Measurements from ENCODE around the gene C10orf105.
A peak's percentile ranks its signal among the peaks of the same experiment; 100 is the strongest.

C10orf105 gene

DNA sequence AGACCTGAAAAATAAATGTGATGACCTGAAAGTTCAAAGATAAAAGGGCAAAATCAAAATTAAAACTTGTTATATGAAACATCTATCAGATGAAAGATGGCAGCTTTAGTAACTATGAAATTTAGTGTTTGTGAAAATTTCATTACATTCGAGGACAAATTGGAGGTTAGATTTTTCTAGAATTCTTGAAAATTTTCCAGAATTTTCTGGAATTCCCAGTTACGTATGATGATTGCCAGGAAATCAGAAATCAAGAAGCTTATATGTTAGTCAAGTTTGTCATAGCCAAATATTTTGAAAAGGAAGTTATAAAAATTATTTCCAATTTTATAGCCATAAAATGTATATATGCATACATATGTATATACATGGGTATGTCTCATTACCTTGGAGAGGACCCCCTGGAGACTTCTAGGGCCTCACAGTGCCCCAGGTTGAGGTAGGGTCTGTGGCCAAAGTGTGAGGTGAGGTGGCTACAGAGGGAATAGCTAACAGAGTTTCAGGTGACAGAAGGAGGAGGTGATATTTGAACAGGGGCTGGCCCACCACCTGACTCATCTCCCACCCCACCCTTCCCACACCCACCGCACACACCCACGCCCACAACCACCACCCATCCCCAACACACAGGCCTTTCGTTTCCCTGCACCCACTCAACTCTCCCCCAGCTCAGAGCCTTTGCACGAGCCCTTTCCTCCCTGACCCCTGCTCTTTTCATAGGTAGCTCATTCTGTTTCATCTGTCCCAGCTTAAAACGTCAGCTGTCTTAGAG lies 21.5 kb downstream of the C10orf105 start:
- peak; percentile 27 for DNase-seq (ENCODE audit: low spot score)

DNA sequence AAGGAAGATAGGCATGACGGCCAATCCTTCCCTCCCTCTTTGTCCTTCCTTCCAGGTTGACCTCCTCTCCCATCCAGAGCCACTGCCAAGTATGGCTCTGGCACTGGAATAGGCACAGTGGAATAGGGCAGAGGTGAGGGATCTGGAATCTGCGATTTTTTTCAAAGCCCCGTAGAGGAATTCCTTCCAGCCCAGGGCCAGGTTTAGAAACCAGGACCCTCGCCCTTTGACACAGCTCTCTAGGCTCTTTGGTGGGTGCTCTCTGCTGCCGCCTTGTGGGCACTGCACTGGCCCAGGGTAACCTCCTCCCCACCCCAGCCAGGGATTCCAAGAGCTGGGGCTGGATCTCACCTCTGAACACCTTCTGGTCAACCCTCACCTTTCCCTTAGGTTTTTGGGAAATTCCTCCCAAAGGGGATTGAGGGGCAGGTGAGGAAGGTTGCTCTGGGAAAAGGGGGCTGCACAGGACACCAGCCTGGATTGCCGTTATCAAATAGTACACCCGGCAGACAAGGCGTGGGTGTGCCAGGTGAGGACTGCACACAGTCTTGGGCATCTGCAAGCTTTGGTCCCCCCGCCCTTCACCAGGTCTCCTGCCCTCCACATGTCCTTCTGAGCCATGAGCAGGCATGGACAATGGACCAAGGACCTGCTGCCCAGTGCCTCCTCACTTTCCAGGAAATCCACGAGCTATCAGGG lies 22.8 kb downstream of the C10orf105 start:
- peak; percentile 60 for DNase-seq (ENCODE audit: low spot score)

DNA sequence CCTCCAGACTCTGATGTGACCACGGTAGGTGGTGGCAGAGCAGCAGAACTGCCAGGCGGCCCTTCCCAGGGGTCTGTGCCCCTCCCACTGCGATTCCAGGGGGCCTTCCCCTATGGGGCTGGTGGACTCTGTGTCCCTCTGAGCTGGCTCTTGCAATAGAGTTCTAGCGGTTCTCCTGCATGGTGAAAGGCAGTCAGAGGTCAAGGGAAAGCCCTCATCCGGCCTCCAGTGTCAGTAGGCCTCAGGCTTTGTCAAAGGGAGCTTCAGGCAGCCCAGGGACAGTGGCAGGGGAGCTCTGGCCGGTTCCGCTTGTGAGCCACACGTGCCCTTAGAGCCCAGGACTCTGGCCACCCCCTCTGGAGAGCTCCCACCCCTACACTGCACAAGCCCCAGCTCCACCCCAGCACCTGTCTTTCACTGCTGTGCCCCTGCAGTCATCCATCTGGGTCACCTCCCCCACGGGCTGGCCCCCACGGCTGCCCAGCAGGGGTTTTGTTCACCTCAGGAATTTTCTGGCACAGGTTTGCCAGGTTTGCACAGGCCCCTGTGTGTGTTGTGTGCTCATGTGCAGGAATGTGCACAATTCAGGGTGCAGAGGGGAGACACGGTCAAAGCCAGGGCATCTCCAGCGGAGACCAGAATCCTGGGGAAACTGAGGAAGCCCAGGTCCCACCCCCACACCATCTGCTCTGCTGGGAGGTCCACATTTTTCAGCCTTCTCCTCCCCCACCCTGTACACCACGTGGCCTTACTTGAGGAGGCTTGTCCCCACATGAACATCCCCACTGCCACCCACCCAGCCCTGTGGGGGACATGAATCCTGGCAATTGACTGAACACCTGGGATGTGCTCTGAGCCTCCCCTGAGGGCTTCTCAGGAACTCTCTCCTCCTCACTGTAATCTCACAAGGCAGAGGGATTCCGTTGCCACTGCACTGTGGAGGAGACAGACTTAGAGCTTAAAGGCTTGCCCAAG lies 23.8 kb downstream of the C10orf105 start:
- DNase-seq (ENCODE audit: low spot score) = no peak

DNA sequence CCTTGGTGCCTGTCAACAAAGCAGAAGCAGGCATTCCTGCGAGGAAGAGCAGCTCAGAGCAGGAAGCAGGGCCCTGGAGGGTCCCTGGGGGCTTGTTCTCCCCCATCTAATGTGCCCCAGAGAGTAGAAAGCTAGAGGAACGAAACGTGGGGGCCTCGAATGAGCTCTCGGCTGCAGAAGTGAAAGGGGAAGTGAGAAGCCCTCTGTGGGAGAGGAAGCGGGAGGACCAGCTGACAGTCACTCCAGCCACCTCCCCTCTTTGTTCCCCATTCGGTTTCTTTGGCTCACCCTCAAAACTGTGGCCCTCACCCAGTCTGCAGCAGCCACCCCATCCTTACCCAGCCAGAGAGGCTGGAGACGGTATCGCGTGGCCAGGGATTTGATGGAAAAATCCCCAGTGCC lies 25.0 kb downstream of the C10orf105 start:
- DNase-seq (ENCODE audit: low spot score) = peak; percentile 43

DNA sequence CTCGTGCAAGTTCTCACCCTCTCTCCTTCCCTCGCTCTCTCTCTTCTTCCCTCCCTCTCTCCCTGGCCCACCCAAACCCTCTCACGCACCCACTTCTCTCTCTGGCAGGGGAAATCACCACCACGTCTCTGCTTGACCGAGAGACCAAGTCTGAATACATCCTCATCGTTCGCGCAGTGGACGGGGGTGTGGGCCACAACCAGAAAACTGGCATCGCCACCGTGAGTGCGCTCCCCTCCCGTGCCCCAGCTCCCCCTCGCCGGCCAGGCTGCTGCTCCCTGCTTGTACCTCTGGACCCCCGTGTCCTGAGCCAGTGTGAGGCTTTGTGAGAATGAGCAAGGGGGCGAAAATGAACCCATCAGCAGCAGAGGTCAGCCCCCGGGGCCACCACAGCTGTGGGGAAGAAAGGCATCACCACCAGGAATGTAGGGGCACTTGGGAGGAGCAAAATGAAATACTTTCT lies 25.5 kb downstream of the C10orf105 start:
- DNase-seq (ENCODE audit: low spot score) = no peak

DNA sequence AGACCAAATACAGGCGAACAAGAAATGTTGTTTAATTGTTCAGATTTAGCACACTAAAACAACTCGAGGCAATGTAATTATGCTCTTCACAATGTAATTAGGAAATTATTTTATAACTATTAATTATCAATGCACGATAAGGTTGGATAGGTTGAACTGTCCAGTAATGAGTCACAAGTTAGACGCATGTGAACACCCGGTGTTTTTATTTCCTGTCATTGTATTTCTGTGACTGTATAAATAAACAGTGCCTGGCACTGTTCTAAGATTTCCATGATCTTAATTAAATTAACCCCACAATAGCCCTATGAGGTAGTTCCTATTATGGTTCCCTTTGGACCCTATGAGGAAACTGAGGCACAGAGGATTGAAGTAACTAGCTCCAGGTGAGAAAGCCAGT lies 26.2 kb downstream of the C10orf105 start:
- no peak for DNase-seq (ENCODE audit: low spot score)

DNA sequence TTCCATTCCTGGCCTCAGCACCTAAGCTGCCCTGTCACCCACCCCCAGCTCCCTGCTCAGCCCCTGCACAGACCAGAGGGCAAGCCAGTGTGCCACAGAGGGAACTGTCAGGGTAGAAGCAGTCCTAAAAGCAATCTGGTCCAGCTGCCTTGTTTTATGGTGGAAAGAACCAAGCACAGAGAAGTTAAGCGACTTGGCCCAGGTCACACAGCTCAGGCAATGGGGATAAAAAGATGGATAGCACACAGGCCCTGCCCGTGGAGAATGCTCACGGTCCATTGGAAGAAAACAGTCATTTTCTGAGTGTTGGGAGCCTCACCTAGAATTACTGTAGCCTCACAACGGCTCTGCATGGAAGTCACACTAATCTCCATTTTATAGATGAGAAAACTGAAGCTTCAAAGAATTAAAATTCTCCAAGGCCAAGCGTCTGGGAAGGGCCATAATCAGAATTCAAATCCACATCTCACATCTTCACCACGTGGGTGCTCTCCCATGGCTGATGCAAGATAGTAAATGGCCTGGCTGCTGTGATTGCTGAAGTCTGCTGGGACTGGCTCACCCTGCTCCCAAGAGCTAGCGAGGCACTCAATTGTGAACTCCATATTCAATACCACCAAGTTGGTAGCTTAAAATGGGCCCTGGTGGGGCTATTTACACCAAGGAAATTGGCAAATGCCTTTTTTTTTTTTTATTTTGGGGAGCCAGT lies 26.8 kb downstream of the C10orf105 start:
- no peak for DNase-seq (ENCODE audit: low spot score)

DNA sequence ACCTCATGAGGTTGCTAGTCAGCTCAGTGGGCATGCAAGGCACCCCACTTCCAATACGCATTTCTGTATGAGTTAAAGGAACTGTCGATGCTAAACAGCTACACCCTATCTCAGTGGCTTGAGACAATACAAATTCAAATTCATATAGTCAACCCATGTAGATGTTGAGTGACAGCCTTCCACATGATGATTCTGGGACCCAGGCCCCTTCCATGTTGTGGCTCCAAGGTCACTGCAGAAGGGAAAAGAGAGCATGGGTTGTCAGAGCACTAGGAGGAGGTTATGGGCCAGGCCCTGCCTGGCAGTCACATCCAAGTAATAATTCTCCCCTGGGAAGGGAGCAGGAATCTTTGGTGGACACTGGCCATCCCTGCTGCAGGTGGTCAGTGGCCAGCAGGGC lies 28.2 kb downstream of the C10orf105 start:
- DNase-seq (ENCODE audit: low spot score) = no peak

DNA sequence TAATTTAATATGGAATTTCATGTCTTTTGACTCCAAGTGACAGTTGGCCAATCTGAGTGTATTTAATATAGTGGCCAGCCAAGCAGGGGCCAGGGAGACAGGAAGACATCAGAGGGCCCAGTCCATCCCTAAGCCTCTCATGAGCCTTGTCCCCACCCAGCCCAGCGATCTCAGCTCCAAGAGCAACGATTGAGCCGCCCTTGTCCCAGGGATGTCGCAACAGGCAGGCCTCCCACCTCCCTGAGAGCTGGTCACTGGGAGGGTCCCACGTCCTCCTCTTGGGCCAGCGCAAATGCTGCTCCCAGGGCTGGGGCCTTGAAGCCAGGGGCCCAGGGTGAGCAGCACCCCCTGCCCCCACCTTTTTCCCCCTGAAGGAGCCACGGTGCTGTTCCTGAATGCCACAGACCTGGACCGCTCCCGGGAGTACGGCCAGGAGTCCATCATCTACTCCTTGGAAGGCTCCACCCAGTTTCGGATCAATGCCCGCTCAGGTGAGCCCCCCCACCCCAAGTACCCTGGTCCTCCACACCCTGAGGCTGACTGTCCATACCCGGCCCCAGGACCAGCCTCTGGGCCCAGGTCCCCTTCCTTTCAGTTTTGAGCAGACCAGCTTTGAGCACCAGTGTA lies 29.4 kb downstream of the C10orf105 start:
- no peak for DNase-seq (ENCODE audit: low spot score)

DNA sequence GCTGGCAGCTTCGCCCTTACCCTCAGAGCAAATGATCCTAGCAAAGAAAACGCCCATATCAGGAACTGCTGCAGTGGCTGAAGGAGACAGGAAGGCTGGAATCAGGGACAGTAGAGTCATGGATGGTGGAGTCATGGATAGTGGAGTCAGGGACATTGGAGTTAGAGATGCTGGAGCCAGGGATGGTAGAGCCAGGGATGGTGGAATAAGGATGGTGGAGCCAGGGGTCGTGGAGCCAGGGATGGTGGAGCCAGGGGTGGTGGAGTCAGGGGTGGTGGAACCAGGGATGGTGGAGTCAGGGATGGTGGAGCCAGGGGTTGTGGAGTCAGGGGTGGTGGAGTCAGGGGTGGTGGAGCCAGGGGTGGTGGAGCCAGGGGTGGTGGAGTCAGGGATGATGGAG lies 31.3 kb downstream of the C10orf105 start:
- DNase-seq (ENCODE audit: low spot score) = no peak

DNA sequence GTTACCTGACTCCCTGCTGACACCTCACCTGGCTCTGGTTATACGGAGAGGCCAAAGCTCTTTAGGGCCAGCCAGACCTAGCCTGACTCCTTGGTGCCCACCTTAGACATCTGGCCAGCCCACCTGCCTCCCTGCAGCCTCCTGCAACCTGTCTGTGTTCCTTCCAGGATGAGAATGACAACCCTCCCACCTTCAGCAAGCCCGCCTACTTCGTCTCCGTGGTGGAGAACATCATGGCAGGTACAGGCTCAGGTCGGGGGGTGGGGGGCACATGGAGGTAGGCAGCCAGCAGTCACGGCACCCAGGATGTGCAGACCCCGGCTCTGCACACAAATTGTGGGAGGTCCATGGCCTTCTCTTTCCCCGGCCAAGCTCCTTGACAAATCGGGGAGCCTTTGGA lies 32.1 kb downstream of the C10orf105 start:
- DNase-seq (ENCODE audit: low spot score) = no peak

DNA sequence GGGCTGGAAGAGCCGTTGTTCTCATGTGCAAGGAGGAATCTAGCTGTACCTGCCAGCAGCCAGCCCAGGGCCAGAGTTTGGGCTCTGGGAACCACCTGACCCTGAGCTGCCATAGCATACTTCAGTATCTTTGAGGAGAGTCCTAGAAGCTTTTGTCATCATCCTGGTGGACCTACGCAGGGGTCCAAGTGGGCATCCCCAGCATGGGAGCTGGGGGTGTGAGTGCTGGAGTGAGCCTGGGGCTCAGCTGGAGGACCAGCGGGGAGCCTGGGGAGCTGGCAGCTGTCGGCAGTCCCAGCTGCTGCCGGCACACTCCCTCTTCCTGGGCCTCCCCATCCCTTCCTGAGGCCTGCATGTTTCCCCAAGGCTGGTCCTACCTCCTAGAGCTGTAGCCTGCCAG lies 32.5 kb downstream of the C10orf105 start:
- DNase-seq (ENCODE audit: low spot score) = no peak

DNA sequence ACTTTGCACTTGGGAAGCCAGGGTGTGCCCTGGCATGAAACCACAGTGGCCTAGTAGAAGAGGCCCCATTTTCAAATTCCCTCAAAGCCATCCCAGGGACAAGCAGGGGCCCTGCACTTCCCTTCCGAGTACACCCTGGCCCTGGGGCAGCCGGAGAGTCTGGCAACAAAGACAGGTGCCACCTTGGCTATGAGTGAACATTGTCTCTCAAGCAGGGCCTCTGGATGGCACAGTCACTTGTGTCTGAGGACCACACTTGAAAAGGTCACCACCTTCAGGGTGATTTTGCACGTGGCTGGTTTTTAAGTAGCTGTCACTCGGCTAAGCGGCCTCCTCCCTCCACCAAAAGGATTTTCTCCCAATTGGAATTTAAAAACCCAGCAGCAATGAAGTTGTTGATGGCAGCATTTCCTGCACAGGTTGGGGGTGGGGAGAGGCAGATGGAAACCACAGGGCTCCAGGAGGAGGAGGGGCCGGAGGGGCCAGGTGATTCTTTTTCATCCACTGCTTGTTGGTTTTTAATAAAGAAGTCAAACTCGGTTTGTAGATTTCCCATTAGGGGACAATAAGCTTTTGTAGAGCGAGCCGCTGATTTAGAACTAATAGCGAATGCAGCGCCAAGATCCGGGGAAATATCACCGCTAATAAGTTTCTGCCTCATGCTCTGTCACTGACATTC lies 33.9 kb downstream of the C10orf105 start:
- DNase-seq (ENCODE audit: low spot score) = no peak

DNA sequence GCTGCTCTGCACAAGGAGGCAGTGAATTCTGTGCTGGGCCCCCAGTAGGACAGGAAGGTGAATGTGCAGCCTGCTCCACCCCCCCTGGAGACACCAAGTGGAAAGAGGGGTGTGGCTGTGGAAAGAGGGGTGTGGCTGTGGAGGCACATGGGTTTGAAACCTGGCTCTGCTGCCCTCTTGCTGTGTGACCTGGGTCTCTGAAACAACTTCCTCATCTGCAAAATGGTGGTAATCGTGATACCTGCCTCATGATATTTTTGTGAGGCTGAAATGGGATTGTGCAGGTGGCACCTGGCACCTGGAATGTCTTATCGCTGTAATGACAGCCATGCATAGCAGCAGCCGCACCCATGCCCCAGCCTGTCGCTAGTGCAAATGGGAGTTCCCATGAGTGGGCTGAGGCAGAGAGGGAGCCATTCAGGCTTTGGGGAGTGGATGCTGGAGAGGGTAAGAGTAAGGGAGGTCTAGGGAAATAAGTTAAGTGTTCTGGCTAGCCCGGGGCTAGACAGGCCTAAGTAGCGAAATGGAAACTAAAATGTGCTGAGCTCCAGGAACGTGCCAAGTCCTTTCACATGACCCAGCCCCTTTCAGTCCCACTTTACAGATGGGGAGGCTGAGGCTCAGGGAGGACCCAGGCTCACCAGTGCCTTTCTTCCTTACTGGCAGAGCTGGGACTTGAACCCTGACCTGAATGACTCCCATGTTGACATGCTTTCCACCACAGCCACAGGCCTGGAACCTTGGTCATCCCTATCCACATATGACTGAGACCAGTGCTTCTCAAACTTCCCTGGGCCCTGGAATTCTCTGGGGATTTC lies 35.0 kb downstream of the C10orf105 start:
- no peak for DNase-seq (ENCODE audit: low spot score)

DNA sequence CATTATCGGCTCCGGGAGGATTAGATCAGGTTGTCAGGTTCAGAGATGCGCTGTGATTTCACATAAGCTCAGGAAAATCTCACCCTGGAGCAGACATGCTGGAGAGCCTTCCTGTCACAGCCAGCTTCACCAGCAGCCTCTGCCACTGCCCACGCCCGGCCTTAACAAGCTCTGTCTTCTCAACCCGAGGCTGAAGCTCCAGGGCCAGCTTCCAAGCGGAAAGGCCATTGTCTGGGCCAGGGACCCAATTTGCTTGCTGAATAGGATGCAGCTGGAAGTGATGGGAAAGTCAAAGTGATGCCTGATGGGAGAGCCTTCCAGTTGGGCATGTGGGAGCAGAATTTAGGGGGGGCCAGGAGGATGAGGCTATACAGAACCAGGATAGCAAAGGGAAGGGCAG lies 36.3 kb downstream of the C10orf105 start:
- DNase-seq (ENCODE audit: low spot score) = no peak

DNA sequence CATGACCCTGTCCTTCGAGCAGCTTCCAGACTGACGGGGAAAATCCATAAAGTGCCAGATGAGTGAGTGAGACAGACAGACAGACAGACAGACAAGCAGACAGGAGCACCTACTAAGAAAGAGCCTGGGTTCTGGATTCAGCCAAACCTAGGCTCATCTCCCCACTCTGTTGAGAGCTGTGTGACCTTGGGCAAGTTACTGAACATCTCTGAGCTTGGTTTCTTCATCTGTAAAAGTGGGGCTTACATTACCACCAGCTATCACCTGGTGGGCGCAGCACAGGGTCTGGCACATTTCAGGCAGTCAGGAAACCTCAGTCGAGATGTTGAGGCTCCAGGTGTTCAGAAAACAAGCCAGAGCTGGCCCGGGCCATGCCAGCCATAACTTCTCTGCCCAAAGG lies 37.6 kb downstream of the C10orf105 start:
- no peak for DNase-seq (ENCODE audit: low spot score)

DNA sequence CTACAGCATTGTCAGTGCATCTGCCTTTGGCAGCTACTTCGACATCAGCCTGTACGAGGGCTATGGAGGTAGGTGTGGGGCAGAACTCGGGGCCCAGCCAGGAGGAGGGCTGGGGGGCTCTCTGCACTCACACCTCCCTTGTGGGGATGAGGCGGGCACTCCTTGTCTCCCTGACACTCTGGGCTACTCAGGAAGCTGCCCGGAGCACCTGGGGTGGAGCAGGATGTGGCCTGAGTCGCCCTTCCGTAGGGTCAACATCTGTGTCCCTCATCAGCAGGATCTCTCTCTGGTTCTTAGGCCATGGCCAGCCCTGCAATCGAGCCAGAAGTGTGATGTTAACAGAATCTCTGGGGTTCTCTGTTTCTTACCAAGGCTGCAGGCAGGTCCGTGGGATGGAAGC lies 40.2 kb downstream of the C10orf105 start:
- no peak for DNase-seq (ENCODE audit: low spot score)

DNA sequence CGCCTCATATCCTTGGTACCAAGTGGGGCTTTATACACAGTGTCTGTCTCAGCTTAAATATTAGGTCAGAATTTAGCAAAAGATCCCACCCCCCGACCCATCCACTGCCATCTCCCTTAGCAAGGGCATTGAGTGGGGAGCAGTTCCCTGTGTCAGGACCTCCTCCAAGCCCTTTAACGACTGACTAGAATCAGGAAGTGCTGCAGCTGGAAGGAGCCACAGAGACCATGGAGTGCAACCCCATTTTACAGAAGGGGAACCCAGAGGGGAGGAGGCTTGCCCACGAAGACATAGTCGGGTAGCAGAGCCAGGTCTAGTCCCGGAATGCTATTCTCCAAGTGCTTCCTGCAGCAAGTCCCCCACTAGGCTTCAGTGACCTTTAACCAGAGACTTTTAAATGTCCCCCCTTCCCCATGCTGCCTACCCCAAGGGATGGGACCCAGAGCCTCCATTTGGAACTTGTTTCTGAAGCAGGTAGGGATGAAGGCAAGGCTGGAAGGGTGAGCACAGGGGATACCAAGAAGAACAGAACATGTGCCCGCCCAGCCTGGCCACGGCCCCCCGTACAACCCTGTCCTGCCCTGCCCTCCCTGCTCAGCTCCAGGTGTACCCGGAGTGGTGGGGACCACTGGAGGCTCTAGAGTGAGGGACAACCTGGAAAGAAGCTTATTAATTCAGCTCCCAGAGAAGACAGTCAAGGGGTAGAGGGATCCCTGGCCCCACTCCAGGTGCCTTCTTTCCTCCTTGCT lies 41.3 kb downstream of the C10orf105 start:
- DNase-seq (ENCODE audit: low spot score) = no peak

DNA sequence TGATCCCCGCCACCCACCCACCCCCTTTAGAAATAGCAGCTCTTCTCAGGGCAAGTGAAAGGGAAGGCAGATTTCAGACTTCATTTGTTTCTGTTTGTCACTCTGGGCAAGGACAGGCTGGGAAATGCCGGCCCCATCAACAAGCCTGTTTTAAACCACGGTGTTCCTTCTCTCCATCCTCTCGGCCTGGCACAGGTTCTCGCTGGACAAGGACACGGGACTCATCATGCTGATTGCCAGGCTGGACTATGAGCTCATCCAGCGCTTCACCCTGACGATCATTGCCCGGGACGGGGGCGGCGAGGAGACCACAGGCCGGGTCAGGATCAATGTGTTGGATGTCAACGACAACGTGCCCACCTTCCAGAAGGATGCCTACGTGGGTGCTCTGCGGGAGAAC lies 42.3 kb downstream of the C10orf105 start:
- no peak for DNase-seq (ENCODE audit: low spot score)

Measured in CD4-positive, alpha-beta T cell treated with Interleukin-6 at 100 ng/mL for 8 hours (primary cell).